GM21786 (cell line): ENCODE data around the gene OR10H2.
"Not testable (repeated sequence)": the region's sequence is repeated elsewhere in the genome, so short reads cannot be mapped to it uniquely, and the experiment has no call there.

Source experiments
- ATAC-seq: cut with Tn5 transposase; IDR thresholded peaks from one replicate; pipeline ENCODE4 v1.9.1; 2021; ENCODE audit not compliant: unreplicated experiment

The OR10H2 gene

GRCh38 chr19:15759962-15760565 lies 32.2 kb downstream of the OR10H2 start:
- no peak for ATAC-seq

- no peak for ATAC-seq
Observed at GRCh38 chr19:15769586-15769985, 41.8 kb downstream of the OR10H2 start.

- not testable (repeated sequence) for ATAC-seq
Observed at GRCh38 chr19:15774159-15774558, 46.3 kb downstream of the OR10H2 start.

GRCh38 chr19:15775249-15775648 lies 47.4 kb downstream of the OR10H2 start:
- no peak for ATAC-seq

- ATAC-seq = no peak
Observed at GRCh38 chr19:15776264-15776663, 48.4 kb downstream of the OR10H2 start.

GRCh38 chr19:15776991-15777970 lies 49.5 kb downstream of the OR10H2 start:
- ATAC-seq = no peak
